ENCODE data around the gene TBC1D2B.

The TBC1D2B gene

GRCh38 chr15:78054966-78055365 is 22.5 kb downstream of the TBC1D2B start:
- TF ChIP-seq, protein P1, sequence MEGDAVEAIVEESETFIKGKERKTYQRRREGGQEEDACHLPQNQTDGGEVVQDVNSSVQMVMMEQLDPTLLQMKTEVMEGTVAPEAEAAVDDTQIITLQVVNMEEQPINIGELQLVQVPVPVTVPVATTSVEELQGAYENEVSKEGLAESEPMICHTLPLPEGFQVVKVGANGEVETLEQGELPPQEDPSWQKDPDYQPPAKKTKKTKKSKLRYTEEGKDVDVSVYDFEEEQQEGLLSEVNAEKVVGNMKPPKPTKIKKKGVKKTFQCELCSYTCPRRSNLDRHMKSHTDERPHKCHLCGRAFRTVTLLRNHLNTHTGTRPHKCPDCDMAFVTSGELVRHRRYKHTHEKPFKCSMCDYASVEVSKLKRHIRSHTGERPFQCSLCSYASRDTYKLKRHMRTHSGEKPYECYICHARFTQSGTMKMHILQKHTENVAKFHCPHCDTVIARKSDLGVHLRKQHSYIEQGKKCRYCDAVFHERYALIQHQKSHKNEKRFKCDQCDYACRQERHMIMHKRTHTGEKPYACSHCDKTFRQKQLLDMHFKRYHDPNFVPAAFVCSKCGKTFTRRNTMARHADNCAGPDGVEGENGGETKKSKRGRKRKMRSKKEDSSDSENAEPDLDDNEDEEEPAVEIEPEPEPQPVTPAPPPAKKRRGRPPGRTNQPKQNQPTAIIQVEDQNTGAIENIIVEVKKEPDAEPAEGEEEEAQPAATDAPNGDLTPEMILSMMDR (IDR thresholded peaks at IDR 0.05; ENCODE audit: low read depth, low read length, missing control alignments): no peak
- no peak for DNase-seq
- H3K36me3 ChIP-seq (replicated peaks): peaks cover 10% of the 10 kb centered on the region
- no peak overlapping the region for H3K27ac ChIP-seq
- no peaks in the 10 kb centered on the region for H3K27me3 ChIP-seq (replicated peaks)
- in situ Hi-C loops (cut with HindIII; ENCODE audit: low pct_ligation_motif_present, low sequenced_read_pairs): no loop called here
- H3K4me3 ChIP-seq (ENCODE audit: low read depth, low read length): no peak overlapping the region

- in situ Hi-C loops (cut with HindIII; ENCODE audit: low pct_ligation_motif_present, low sequenced_read_pairs): no loop called here
- no peak overlapping the region for H3K4me3 ChIP-seq (ENCODE audit: low read depth, low read length)
- no peak overlapping the region for H3K27ac ChIP-seq
- TF ChIP-seq, protein P1 (IDR thresholded peaks at IDR 0.05; ENCODE audit: low read depth, low read length, missing control alignments): no peak
- peaks cover 10% of the 10 kb centered on the region for H3K36me3 ChIP-seq (replicated peaks)
- DNase-seq: no peak
- no peaks in the 10 kb centered on the region for H3K27me3 ChIP-seq (replicated peaks)
Measured at GRCh38 chr15:78054518-78054917, 23.0 kb downstream of the TBC1D2B start.

DNA sequence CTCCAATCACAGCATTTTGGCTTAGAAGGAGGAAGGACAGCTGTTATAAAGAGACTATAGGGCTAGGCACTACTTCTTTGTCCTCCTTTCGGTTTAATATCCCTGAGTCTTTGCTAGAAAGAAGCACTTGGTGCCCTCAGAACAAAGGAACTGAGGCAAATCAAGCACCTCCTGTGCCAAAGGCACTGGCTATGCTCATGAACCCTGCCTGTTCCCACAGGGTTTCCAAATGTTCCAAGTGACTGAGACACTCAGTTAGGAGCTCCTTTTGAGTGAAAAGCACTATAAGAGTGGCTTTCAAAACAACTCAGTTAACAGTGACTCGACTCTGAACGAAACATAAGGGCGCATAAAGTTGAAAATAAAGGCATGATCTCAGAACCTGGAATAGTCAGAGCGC is 25.0 kb downstream of the TBC1D2B start:
- TF ChIP-seq, protein P1 (IDR thresholded peaks at IDR 0.05; ENCODE audit: low read depth, low read length, missing control alignments): no peak
- H3K27me3 ChIP-seq (replicated peaks): no peaks in the 10 kb centered on the region
- H3K27ac ChIP-seq: no peak overlapping the region
- in situ Hi-C loops (cut with HindIII; ENCODE audit: low pct_ligation_motif_present, low sequenced_read_pairs): no loop called here
- peaks cover 10% of the 10 kb centered on the region for H3K36me3 ChIP-seq (replicated peaks)
- H3K4me3 ChIP-seq (ENCODE audit: low read depth, low read length): no peak overlapping the region
- no peak for DNase-seq

- in situ Hi-C loops (cut with HindIII; ENCODE audit: low pct_ligation_motif_present, low sequenced_read_pairs): no loop called here
- H3K27me3 ChIP-seq (replicated peaks): no peaks in the 10 kb centered on the region
- peaks cover 10% of the 10 kb centered on the region for H3K36me3 ChIP-seq (replicated peaks)
- H3K4me3 ChIP-seq (ENCODE audit: low read depth, low read length): no peak overlapping the region
- H3K27ac ChIP-seq: no peak overlapping the region
- TF ChIP-seq, protein P1 (IDR thresholded peaks at IDR 0.05; ENCODE audit: low read depth, low read length, missing control alignments): no peak
- DNase-seq: no peak
Measured at GRCh38 chr15:78052001-78052401, 25.5 kb downstream of the TBC1D2B start.

- in situ Hi-C loops (cut with HindIII; ENCODE audit: low pct_ligation_motif_present, low sequenced_read_pairs): no loop called here
- no peak overlapping the region for H3K27ac ChIP-seq
- no peak overlapping the region for H3K4me3 ChIP-seq (ENCODE audit: low read depth, low read length)
- H3K36me3 ChIP-seq (replicated peaks): peaks cover 10% of the 10 kb centered on the region
- DNase-seq: no peak
- H3K27me3 ChIP-seq (replicated peaks): no peaks in the 10 kb centered on the region
- TF ChIP-seq, protein P1 (IDR thresholded peaks at IDR 0.05; ENCODE audit: low read depth, low read length, missing control alignments): no peak
Measured at GRCh38 chr15:78051596-78051995, 25.9 kb downstream of the TBC1D2B start.

GRCh38 chr15:78050826-78051225 is 26.7 kb downstream of the TBC1D2B start:
- H3K27ac ChIP-seq: no peak overlapping the region
- no peak overlapping the region for H3K4me3 ChIP-seq (ENCODE audit: low read depth, low read length)
- in situ Hi-C loops (cut with HindIII; ENCODE audit: low pct_ligation_motif_present, low sequenced_read_pairs): no loop called here
- TF ChIP-seq, protein P1 (IDR thresholded peaks at IDR 0.05; ENCODE audit: low read depth, low read length, missing control alignments): no peak
- H3K36me3 ChIP-seq (replicated peaks): peaks cover 10% of the 10 kb centered on the region
- no peak for DNase-seq
- H3K27me3 ChIP-seq (replicated peaks): no peaks in the 10 kb centered on the region

Measured in brain microvascular endothelial cell (primary cell).